ENCODE results near the gene ADCY6.
A peak's percentile ranks its signal among the peaks of the same experiment; 100 is the strongest.

The ADCY6 gene

DNA sequence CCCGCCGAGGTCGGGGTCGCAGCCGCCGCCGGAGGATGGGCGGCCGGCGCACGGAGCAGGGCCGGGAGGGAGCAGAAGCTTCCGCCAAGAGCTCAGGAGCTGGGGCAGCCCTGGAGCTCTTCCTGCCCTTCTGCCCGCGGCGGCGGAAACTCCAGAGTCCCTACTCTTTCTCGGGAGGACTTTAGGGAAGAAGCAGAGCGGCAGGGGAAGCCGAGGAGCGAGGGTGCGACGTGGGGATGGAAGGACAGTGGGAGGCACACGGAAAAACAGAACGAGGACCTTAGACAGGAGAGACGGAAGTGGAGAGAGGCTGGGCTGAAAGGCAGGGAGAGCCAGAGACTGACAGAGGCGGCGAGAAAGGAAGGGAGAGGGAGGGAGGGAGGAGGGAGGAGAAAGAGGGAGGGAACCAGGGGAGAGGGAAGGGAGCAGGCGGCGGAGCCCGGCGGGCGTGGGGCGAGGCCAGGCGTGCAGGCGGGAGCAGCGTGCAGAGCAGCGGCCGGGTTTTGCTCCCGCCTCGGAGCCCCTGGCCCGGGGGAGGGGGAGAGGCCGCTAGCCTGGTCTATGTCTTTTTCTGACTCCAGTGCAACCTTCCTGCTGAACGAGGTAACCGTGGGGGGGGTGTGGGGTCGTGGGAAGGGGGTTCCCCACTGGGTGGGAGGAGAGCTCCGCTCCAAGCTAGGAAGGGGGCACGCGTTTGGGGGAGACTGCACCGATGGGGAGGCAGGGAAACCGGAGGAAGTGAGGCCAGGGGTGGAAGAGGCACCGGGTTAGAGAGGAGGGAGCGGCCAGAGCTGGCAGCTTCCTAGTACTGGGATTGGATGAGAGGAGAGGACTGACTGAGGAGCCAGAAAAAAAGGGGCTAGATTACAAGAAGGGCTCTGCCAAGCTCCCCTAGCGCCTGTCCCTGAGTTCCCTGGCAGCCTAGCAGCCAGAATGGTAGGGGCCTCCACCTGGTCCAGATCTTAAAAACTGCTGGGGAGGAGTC lies 26.5 kb upstream of the ADCY6 start:
- peak; percentile 95 for DNase-seq

DNA sequence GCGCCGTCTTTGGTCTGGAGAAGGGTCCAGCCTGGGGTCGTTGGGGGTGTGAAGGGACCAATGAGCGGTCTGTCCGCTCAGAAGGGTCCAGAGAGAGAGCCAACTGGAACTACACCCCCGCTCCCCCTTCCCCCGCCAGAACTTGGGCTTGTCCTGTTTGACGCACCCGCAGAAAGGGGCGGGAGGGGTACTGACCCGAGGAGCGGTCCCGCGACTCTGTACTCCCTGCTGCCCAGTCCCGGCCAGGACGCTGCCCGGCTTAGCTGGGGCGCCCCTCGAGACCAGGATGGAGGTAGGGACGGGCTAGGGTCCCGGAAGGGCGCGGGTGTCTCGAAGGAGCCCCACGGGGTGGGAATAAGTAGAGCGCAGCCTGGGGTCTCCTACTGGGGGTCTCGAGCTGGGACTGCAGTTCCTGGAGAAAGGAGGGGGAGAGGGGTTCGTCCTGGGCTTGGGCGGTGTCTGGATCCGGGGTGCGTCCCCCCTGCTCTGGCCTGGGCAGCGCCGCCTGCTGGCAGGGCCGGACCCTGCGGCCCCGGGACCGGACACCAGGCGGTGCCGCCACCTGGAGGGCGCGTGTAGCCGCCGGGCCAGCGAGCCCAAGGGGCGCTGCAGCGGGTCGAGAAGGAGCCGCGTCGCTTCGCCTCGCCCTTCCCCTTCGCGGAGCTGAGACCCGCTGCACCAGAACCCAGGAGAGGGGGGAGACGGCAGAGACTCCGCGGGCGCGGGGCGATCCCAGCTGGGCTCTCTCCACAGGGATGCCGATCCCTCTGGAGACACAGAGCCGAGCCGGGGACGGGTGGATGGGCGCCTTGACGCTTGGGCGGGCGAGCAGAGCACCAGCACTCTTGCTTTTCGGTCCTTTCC lies 25.6 kb upstream of the ADCY6 start:
- peak; percentile 94 for DNase-seq

DNA sequence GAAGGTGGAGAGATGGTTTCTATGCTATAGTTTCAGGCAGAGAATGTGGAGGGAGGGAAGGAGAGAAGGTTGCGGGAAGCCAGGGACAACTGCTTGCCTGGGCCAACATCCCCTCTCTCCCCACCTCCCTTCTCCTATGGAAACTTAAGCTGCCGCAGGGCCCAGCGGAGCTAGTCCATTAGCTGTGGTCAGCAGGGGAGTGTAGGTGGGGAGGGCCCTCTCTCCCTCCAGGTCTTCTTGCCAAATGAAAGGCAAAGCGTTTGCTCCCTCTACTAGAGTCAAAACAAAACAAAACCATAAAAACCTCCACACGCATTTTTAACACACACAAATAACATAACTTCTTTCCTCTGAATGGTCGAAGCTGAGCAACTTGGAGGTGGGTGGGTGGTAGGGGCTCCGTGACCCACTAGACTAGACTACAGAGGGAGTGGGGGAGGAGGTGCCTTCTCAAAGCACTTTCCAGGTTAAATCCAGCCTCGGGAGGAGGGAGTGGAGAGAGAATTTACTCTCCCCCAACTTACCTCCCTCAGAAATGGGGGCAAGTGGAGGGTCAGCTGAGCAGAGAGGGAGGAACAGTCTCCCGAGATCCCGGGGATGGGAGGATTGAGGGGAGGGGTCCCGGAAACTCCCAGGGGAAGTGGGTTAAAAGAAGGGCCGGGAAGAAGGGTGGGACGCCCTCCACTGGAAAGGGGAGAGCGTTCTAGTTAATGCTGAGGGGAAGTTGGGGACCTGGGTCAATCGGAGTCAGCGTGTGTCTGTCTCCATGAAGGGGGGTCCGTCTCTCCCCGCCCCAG lies 24.8 kb upstream of the ADCY6 start:
- peak; percentile 94 for DNase-seq

DNA sequence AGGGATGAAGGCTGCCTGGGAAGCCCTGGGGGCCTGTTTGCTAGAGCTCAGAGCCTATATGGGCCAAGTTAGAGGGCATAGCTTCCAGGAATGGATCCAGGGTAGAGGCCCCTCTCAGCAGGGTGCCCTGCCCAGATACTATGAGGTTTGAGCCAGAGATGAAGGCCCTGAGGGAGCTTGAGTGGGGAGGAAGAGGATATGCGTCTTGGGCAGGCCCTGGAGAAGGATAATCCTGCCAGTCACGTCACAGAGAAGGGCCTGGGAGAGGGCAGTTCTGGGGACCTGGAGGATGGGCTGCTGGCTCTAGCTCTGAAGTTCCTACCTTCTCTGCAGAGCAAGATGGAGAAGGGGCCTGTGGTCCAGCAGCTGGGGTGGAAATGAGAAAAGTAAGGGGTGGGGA lies 23.5 kb upstream of the ADCY6 start:
- DNase-seq, result peak; percentile 56

DNA sequence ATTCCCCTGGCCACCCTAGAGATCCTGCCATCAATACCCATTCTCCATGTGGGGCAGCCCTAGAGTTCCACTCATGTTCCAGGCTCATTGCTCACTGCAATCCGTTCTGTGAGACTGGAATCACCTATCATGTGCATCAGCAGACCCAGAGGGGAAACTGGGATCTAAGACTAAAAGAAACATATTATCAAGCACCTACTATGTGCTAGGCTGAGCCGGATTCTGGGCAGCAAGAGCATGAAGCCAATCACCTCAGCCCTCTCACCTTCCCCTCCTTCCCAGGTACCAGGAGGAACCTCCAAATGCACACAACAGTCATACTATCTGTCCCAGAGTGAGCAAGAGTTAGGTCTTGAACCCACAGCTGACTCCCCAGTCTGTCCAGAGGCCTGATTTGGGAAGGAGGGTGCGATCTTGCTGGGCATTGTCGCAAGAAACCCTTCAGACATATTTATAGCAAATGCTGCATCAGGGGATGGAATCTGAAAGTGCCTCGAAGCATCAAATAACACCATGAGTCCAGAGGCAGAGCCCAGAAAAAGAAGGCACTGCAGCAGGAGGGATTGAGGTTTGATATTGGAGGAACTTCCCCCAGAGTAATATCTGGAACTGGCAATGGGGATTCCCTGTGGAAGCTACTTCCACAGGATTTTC lies 22.7 kb upstream of the ADCY6 start:
- DNase-seq, result no peak

DNA sequence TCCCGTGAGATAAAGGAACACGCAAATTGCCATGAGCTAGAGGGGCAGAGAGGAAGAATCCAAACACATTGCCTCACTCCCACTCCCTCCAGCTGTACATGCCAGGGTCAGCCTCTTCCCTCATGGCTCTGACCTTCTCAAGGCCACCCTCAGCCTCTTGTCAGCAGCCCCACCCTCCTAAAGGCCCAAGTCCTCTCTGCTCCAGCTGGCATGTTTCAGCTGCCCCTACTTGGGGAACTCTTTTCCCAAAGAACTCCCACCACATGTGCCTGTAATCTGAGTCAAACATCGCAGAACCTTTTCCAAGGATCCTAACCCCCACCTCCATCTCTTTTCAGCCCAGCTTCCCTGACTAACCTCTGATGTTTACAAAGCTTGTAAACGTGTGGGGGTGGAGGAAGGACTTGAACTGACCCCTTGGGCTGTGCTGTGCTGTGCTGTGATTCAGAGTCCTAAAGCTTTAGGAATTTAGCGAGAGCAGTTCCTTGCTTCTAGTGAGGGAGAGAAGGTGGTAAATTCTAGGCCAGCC lies 22.1 kb upstream of the ADCY6 start:
- DNase-seq, result peak; percentile 73

DNA sequence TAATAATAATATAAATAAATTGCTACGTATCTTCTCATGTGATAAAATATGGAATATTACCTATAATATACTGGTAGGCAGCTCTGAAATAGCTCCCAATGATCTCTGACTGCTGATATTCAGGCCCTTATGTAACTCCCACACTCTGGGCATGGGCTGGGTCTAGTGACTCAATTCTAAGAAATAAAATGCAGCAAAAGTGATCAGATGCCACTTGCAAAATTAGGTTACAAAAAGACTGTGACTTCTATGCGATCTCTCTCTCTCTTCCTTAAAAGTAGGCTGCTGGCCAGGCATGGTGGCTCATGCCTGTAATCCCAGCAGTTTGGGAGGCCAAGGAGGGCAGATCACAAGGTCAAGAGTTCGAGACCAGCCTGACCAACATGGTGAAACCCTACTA lies 19.1 kb upstream of the ADCY6 start:
- DNase-seq, result no peak

DNA sequence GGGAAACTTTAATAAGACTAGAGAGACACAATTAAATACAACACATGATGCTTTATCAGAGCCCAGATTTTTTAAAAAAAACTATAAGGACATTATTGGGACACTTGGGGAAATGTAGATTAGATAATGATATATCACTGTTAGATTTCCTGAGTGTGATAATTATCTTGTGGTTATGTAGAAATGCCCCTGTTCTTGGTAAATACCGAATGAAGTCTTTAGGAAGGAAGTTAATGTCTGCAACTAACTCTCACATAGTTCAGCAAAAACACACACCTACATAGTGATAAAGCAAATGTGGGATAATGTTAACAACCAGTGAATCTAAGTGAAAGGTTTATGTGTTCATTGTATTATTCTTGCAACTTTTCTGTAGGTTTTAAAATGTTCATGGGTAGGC lies 14.8 kb upstream of the ADCY6 start:
- no peak for DNase-seq

DNA sequence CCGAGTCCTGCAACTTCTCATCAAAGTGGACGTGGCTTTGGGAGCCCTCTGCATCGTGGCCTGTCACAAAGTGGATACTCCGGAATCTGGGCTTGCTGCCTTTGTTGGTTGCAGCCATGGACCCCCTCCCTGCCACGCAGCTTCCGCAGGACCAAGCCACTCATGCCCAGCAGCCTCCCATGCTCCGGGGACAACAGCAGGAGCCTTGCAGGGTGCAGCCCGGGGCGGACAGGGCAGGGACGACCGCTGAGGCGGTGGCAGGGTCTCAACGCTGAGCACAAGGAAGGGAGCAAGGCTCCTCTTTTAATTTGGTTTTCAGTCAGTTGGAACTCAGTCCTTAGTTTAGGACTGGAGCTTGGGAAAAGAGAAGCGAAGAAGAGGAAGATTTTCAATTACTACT lies 12.1 kb upstream of the ADCY6 start:
- no peak for DNase-seq

DNA sequence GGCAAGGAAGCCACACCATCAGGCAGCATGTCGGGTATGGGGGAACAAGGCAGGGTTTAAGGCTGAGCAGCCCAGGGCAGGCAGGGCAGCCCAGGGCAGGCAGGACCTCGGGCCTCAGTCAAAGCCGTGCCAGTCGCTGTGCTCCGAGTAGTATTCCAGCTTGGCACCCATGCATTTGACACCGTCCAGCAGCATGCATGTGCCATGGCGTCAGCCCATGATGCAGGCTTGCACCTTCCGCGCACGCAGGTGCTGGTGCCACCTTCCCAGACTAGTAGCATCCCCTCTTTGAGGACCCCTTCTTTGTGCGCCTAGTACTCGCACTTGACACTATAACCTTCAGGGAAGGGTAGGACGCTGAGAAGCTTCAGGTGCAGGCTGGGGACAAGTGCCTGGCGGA lies 11.6 kb upstream of the ADCY6 start:
- peak; percentile 54 for DNase-seq

DNA sequence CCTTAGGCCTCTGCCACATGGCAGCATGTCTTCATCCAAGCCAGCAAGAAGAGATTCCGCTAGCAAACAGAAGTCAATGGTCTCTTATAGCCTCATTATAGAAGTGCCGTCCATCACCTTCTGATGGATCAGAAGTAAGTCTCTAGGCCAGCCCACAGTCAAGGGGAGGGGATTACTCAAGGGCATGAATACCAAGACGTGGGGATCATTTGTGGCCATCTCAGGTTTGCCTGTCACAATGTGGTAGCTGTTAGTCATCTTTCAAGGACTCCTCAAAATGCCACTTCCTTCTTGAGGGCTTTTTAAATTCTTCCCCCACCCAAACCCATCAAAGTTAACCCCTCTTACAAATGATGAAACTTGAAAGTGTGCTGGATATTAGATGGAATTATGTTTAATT lies 8.1 kb upstream of the ADCY6 start:
- peak; percentile 67 for DNase-seq

DNA sequence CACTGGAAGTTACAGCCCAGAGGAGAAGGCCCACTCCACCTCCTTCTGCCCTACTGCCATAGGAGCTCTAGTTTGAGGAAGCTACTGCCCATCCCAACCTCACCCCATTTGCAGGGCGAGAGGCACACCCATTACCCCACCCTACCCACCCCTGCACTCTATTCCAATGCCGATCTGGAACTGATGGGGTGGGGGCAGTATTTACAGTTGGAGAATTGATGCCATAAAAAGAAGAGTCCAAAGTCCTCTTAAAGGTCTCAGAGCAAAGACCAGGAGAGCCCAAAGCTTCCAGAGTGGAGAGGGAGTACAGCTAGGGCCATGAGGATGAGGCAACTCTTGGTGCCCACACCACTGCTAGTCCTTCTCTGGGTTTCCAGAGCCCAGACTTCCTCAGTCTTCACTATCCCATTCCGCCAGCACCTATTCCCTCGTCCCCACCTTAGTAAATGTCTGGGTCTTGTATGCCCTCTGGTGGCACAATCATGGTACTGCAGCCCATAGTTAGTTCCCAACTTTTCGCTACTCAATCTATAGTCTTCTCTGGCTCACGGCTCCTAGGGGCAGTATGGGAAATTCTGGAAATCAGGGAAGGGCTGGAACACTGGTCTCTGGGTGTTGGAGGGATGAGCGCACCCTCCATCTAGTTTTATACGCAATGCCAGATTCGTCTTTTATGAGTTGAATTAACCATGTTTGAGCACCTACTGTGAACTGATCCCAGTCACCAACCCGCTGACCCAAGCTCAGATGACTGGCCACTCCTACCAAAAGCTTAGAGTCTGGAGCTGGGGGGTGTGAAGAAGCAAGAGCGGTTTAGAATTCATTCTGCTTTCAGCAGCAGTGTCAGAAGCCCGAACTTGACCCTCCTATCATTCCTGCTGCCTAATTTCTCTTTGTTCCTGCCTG lies 6.9 kb upstream of the ADCY6 start:
- DNase-seq, result peak; percentile 94

DNA sequence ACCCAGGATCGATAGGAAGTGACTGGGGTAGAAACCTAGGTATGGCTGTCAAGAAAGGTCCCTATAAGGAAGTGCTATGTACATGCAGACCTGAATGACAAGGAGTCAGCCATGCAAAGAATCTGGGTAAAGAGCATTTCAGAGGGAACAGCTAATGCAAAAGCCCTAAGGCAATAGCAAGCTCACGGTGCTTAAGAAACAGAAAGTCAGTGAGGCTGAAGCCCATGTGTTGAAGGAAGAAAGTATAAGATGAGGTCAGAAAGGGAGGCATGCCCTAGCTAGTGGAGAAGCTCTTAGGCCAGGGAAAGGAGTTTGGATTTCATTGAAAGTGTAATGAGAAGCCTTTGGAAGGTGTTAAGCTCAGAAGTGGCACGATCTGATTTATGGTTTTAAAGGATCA lies 6.0 kb upstream of the ADCY6 start:
- DNase-seq, result peak; percentile 96

DNA sequence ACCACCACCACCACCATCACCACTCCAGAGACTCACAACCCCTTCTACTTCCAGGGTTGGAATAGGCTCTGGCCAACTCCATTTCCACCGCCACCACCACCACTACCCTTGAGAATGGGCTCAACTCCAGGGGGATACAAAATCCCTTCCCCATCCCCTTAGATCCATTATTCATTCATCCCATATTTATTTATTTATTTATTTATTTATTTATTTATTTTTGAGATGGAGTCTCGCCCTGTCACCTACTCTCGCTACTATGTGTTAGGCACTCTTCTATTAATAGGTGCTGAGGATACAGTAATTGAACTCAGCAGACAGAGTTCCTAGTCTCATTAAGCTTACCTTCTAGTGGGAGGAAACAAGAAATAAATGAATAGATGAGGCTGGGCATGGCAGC lies 4.8 kb upstream of the ADCY6 start:
- DNase-seq, result no peak

DNA sequence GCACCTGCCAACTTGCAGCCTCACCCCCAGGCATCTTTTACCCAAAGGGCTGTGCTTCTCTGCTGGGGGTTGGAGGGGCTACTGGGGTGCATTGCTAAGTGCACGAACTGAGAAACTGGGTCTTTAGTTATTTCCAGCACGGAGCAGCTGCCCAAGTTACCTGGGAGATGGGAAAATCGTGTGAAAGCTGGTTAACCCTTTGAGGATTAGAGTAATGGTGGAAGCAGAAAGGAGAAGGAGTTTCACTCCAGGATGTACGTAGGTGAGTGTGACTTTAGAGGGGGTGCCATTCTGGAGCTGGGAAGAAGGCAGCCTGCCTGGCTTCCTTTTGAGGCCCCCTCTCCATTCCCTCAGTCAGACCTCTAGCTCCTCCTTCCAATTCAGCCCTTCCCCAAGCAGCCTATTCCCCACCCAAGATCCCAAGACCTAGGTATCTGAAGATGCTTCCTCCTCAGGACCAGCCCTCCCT lies 1.0 kb upstream of the ADCY6 start:
- DNase-seq, result no peak

DNA sequence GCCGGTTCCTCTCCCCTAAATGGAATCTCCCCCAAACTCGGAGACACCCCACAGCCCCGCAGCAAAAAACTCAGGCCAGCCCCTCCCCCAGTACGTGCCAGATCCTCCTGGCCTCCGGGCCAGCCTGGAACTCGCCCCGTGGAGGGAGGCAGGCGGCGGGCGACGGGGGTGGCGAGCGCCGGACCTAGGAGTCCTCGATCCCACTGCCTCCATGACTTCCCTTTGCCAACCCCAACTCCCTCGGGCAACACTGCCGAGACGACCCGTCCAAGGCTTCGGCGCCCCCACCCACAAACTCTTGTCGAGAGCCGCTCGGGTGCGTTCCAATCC lies 400 bp downstream of the ADCY6 start:
- DNase-seq, result no peak

DNA sequence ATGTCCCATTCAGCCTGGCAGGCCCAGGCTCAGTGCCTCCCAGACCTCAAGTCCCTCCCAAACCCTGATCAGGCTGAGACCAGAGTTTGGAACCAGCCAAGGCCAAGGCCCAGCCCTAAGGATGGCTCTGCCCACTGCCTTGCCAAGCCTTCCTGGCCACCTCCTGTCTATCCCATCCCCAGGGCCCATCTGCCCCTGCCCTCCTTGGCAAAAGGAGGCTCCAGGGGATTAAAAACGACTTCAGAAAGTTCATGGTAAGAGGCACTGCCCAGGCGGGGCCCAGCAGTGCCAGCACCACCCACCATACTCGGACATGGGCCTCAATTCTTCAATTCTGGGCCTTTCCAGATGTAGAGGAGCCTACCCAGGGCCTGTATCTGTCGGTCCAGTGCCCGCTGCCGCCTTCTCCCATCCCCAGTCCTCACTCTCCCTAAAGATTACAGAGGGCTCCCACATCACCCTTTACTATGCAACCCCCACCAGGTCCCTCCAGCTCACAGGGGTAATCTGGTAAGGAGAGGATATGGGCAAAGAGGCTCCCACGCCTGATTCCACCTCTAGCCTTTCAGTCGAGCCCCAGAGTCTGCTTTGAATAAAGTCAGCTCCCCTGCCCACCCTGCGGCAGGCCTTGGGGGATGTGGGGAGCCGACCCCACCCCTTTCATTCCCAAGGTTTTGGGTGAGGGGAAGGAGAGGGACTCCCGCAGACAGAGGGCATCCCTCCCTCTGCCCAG lies 932 bp downstream of the ADCY6 start:
- DNase-seq, result peak; percentile 57

DNA sequence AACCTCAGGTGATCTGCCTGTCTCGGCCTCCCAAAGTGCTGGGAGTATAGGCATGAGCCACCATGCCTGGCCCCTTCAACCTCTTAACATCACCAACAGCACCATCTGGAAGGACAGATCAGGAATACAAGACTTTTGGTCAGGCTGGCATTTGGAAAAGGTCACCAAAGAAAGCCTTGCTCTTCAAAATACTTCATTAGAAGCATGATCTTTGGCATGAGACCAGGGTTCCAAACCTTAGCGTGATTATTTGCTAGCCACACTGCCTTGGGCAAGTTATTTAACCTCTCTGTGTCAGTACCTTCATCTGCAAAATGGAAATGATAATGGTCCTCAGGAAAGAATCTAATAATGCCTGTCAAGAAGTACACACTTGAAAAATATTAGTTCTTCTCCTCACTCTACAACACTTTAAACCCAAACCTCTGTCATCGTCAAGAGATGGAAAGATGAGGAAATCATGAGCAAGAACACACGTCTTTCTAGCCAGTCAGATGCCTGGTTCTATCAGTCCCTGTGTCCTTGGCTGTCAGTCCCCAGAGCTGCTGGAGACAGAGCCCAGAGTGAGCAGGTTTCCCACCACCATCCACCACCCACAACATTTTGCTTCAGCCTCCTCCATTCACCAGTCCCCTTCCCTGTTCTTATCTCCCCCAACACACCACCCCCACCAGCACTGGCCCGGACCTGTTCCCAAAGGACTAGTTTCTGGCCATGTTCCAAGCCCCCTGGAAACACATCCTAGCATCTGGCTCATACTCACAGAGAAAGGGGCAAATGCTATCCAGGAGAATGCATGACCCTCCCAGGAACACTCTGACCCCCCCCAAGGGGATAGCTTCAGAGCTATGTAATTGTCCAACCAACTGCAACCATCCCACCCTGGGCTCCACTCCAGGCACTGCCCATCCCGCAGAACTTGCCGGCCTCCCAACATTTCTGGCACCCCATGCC lies 2.0 kb downstream of the ADCY6 start:
- DNase-seq, result no peak

DNA sequence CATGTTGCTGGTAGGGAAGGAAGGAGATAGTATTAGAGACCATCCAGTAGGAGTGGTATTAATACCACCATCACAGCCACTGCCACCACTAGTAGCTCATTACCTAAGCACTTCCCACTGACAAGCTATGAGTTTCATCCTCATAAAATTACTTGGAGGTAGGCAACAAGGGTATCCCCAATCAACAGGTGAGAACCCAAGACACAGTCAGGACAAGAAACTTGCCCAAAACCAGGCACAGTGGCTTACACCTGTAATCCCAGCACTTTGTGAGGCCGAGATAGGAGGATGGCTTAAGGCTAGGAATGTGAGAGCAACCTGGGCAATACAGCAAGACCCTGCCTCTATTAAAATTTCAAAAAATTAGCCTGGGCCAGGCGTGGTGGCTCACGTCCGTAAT lies 5.5 kb downstream of the ADCY6 start:
- peak; percentile 38 for DNase-seq

Measured in islet precursor cell (in vitro differentiated cells).